ENCODE data around the gene TARDBP. TPM values are rescaled to one million over a fixed set of nuclear protein-coding genes. Genes with fewer than 3 reads are reported as not detected.

The TARDBP gene
- total RNA-seq, 1 experiment from 2014 or later = 207 TPM

DNA sequence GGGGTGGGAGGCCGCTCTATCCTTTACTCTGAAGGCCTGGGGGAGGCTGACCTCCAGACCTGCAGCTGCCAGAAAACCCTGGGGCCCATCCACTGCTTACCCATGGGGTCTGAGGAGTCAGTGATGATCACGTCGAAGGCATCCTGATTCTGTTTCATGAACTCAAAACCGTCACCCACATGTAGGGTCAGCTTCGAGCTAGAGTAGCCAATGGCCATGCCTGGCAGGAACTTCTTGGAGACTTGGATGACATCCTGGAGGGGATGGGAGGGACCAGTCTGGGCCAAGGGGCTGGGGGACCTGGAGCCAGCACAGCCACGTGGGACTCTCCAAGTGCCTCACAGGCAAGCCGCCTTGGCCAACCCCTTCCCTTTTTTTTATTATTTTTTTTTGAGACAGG lies 44.0 kb downstream of the TARDBP start:
- Histone ChIP-seq H3K18ac (ENCODE audit: insufficient read length, low read depth, low read length) (no peak overlapping the region), H3K23ac (ENCODE audit: insufficient read length, low read depth, low read length) (no peak overlapping the region), H3K79me2 (ENCODE audit: insufficient read depth, low read length) (peaks cover 2% of the 10 kb centered on the region; the same call in 1 of the 2 replicates), H3K56ac (ENCODE audit: insufficient read length, low read depth, low read length) (no peak overlapping the region), H3T11ph (ENCODE audit: low read length) (no peak overlapping the region), H2BK15ac (ENCODE audit: low read depth, low read length) (no peak overlapping the region), H2BK20ac (ENCODE audit: low read depth, low read length, poor library complexity, severe bottlenecking) (no peak overlapping the region), H2BK12ac (ENCODE audit: insufficient read length, low read depth, low read length) (no peak overlapping the region), H4K20me1 (ENCODE audit: control insufficient read depth, insufficient read depth, insufficient read length) (no peaks in the 10 kb centered on the region), H2BK120ac (ENCODE audit: low read depth, low read length, poor library complexity, severe bottlenecking) (no peak overlapping the region), H2AK5ac (ENCODE audit: insufficient read length, low read length) (no peak overlapping the region), H3K27ac (ENCODE audit: insufficient read length, low read depth, low read length) (no peak overlapping the region), H4K91ac (ENCODE audit: insufficient read length, low read depth, low read length) (no peak overlapping the region), H3K9ac (ENCODE audit: extremely low read depth, insufficient read length, low read length) (no peak overlapping the region), H3K4ac (ENCODE audit: low read depth, low read length) (no peak overlapping the region), H3K23me2 (ENCODE audit: insufficient read length, low read depth, low read length, poor library complexity, severe bottlenecking) (peaks cover 7% of the 10 kb centered on the region), H4K5ac (ENCODE audit: insufficient read length, low read depth, low read length) (no peak overlapping the region), H3K9me3 (ENCODE audit: control insufficient read depth, low read depth, low read length) (no peaks in the 10 kb centered on the region), H2BK5ac (ENCODE audit: insufficient read length, low read length) (no peak overlapping the region), H2AFZ (ENCODE audit: low read length) (no peak overlapping the region), H3K14ac (ENCODE audit: insufficient read depth, low read length) (no peak overlapping the region), H4K8ac (replicated peaks; ENCODE audit: insufficient read length, low read depth, low read length) (no peak overlapping the region), H3K4me2 (ENCODE audit: insufficient read depth, insufficient read length, low read length) (no peak overlapping the region), H3K27me3 (ENCODE audit: insufficient read depth, low read length) (no peaks in the 10 kb centered on the region; the same call in 1 of the 2 replicates), H3K79me1 (ENCODE audit: insufficient read depth, low read depth, low read length, poor library complexity, severe bottlenecking) (no peaks in the 10 kb centered on the region), H3K4me1 (ENCODE audit: insufficient read depth, low read length) (no peaks in the 10 kb centered on the region)
- Mint-ChIP-seq H3K27me3 (ENCODE audit: low read depth) (no peaks in the 10 kb centered on the region), H3K4me3 (no peak overlapping the region), H3K36me3 (ENCODE audit: insufficient read depth in 1 of 3, low read depth in 3 of 3) (peaks cover 24 to 51% (median 30%) of the 10 kb centered on the region in 3 experiments), H3K27ac (no peak overlapping the region), H3K4me1 (peaks cover 23 to 33% of the 10 kb centered on the region in 2 experiments), H3K9me3 (no peaks in the 10 kb centered on the region)
- DNase-seq = no peak
- TF ChIP-seq, protein P1, sequence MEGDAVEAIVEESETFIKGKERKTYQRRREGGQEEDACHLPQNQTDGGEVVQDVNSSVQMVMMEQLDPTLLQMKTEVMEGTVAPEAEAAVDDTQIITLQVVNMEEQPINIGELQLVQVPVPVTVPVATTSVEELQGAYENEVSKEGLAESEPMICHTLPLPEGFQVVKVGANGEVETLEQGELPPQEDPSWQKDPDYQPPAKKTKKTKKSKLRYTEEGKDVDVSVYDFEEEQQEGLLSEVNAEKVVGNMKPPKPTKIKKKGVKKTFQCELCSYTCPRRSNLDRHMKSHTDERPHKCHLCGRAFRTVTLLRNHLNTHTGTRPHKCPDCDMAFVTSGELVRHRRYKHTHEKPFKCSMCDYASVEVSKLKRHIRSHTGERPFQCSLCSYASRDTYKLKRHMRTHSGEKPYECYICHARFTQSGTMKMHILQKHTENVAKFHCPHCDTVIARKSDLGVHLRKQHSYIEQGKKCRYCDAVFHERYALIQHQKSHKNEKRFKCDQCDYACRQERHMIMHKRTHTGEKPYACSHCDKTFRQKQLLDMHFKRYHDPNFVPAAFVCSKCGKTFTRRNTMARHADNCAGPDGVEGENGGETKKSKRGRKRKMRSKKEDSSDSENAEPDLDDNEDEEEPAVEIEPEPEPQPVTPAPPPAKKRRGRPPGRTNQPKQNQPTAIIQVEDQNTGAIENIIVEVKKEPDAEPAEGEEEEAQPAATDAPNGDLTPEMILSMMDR (conservative IDR thresholded peaks at IDR 0.05) = no peak
- no CpG with 5 or more reads among the region's 7 CpGs for WGBS (ENCODE audit: extremely low coverage, insufficient read length, low lambda C conversion rate)

Measured in H9 (cell line).